GM12891 (cell line): Measurements from ENCODE around the gene TIAL1.

Experiments
- PAX5 ChIP-seq: IDR thresholded peaks from 2 replicates; pipeline ENCODE4 v1.6.1; 2011; ENCODE audit warnings: low read length, moderate library complexity, mild to moderate bottlenecking; ENCODE audit not compliant: insufficient read depth, severe bottlenecking
- POLR2A ChIP-seq: IDR thresholded peaks from 2 replicates; pipeline ENCODE4 v1.6.1; 2011; ENCODE audit warnings: low read depth, low read length, control low read depth
- POLR2AphosphoS5 ChIP-seq: IDR thresholded peaks from 2 replicates; pipeline ENCODE4 v1.6.1; 2011; ENCODE audit warnings: low read depth, low read length, control low read depth
- POU2F2 ChIP-seq: IDR thresholded peaks from 2 replicates; pipeline ENCODE4 v1.6.1; 2011; ENCODE audit warnings: low read depth, mild to moderate bottlenecking, control low read depth, low read length, moderate library complexity
- SPI1 ChIP-seq: IDR thresholded peaks from 2 replicates; pipeline ENCODE4 v1.6.1; 2011; ENCODE audit warnings: low read depth, low read length, control low read depth
- TAF1 ChIP-seq: IDR thresholded peaks from 2 replicates; pipeline ENCODE4 v1.6.1; 2011; ENCODE audit warnings: low read depth, low read length, control low read depth

DNA sequence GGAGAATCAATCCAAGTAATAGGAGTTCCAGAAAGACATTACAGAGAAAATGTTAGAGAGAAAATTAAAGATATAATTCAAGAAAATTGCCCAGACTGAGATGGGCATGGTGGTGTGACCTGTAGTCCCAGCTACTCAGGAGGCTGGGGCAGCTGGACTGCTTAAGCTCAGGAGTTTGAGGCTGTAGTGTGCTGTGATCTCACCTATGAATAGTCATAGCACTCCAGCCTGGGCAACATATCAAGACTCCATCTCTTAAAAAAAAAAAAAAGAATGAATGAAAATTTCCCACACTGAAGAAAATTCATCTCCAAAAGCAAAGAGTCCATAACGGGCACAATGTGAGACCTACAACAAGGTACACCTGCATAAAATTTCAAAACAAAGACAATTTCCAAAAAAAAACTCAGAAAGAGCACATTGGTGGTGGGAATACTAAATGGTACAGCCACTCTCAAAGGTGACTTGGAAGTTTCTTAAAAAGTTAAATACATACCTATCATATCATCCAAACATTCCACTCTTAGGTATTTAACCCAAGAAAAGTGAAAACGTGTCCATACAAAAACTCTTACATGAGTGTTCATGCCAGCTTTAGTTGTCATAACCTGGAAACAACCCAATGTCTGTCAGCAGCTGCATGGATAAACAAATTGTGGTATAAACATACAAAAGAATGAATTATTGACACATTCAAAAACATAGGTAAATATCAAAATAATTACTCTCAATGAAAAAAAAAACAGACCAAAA is 47.3 kb downstream of the TIAL1 start:
- TF ChIP-seq POLR2A (no peak), POLR2AphosphoS5 (no peak), POU2F2 (no peak), TAF1 (no peak), PAX5 (no peak), SPI1 (no peak)
